ENCODE results near the gene KDF1. TPM values are rescaled to one million over a fixed set of nuclear protein-coding genes. Genes with fewer than 3 reads are reported as not detected.

The KDF1 gene
- total RNA-seq, 2 experiments from 2014 or later: 0.95 to 1.2 TPM

GRCh38 chr1:27007909-27008582 lies 47.8 kb upstream of the KDF1 start:
- Mint-ChIP-seq H3K27me3 (peaks cover 40% of the 10 kb centered on the region), H3K9me3 (no peaks in the 10 kb centered on the region), H3K4me1 (ENCODE audit: low read depth) (peaks cover 3% of the 10 kb centered on the region), H3K27ac (no peak overlapping the region), H3K4me3 (no peak overlapping the region), H3K36me3 (ENCODE audit: low read depth) (no peaks in the 10 kb centered on the region)
- no peak for ATAC-seq (ENCODE audit: poor library complexity)
- peaks cover 13% of the 10 kb centered on the region for H3K4me1 ChIP-seq (ENCODE audit: insufficient read depth, low read length)
- H3K4me3 ChIP-seq (ENCODE audit: low read length): no peak overlapping the region
- ChIA-PET CTCF (no interaction called here), POLR2A (no interaction called here)
- peaks cover 0 to 6% of the 10 kb centered on the region in 2 experiments for H3K9me3 ChIP-seq (ENCODE audit: control insufficient read depth in 1 of 2, insufficient read depth in 1 of 2, low read length in 2 of 2)
- peaks cover 18 to 22% of the 10 kb centered on the region in 2 experiments for H3K27me3 ChIP-seq (ENCODE audit: control insufficient read depth in 1 of 2, insufficient read depth in 2 of 2, low read length in 2 of 2)
- H3K27ac ChIP-seq (ENCODE audit: low read depth in 1 of 2, low read length in 2 of 2): no peak overlapping the region
- TF ChIP-seq CTCF (IDR thresholded peaks at IDR 0.05): no peak
- no peak for DNase-seq
- intact Hi-C loops (cut with DNase I, micrococcal nuclease): no loop called here
- H3K36me3 ChIP-seq (ENCODE audit: insufficient read depth, low read length): no peaks in the 10 kb centered on the region

- Mint-ChIP-seq H3K36me3 (ENCODE audit: low read depth) (no peaks in the 10 kb centered on the region), H3K27ac (no peak overlapping the region), H3K9me3 (no peaks in the 10 kb centered on the region), H3K4me1 (ENCODE audit: low read depth) (no peaks in the 10 kb centered on the region), H3K27me3 (peaks cover 29% of the 10 kb centered on the region), H3K4me3 (no peak overlapping the region)
- POLR2A ChIA-PET: no interaction called here
- CTCF ChIA-PET: no interaction called here
- Histone ChIP-seq H3K27ac (ENCODE audit: low read depth in 1 of 2, low read length in 2 of 2) (no peak overlapping the region), H3K27me3 (ENCODE audit: control insufficient read depth in 1 of 2, insufficient read depth in 2 of 2, low read length in 2 of 2) (peaks cover 8 to 11% of the 10 kb centered on the region in 2 experiments), H3K4me3 (ENCODE audit: low read length) (no peak overlapping the region), H3K36me3 (ENCODE audit: insufficient read depth, low read length) (no peaks in the 10 kb centered on the region), H3K4me1 (ENCODE audit: insufficient read depth, low read length) (no peaks in the 10 kb centered on the region), H3K9me3 (ENCODE audit: control insufficient read depth in 1 of 2, insufficient read depth in 1 of 2, low read length in 2 of 2) (no peaks in the 10 kb centered on the region)
- TF ChIP-seq CTCF (IDR thresholded peaks at IDR 0.05): no peak
- no peak for DNase-seq
- no peak for ATAC-seq (ENCODE audit: poor library complexity)
- intact Hi-C loops (cut with DNase I, micrococcal nuclease): no loop called here
These were observed 46.4 kb upstream of the KDF1 start for GRCh38 chr1:27006683-27007082.

- ATAC-seq (ENCODE audit: poor library complexity) (no peak), DNase-seq (no peak)
- Mint-ChIP-seq H3K27ac (no peak overlapping the region), H3K4me3 (no peak overlapping the region), H3K9me3 (no peaks in the 10 kb centered on the region), H3K27me3 (peaks cover 23% of the 10 kb centered on the region), H3K36me3 (ENCODE audit: low read depth) (no peaks in the 10 kb centered on the region), H3K4me1 (ENCODE audit: low read depth) (no peaks in the 10 kb centered on the region)
- POLR2A ChIA-PET: no interaction called here
- intact Hi-C loops (cut with DNase I, micrococcal nuclease): loop anchor here in 1 of 2 experiments (2.0 kb wide), 1 partner anchor 87 kb away; no protein-coding TSS in a partner anchor
- Histone ChIP-seq H3K36me3 (ENCODE audit: insufficient read depth, low read length) (no peaks in the 10 kb centered on the region), H3K4me1 (ENCODE audit: insufficient read depth, low read length) (no peaks in the 10 kb centered on the region), H3K27ac (ENCODE audit: low read depth in 1 of 2, low read length in 2 of 2) (no peak overlapping the region), H3K9me3 (ENCODE audit: control insufficient read depth in 1 of 2, insufficient read depth in 1 of 2, low read length in 2 of 2) (no peaks in the 10 kb centered on the region), H3K4me3 (ENCODE audit: low read length) (no peak overlapping the region), H3K27me3 (ENCODE audit: control insufficient read depth in 1 of 2, insufficient read depth in 2 of 2, low read length in 2 of 2) (peaks cover 0 to 6% of the 10 kb centered on the region in 2 experiments)
- TF ChIP-seq CTCF (IDR thresholded peaks at IDR 0.05): no peak
- CTCF ChIA-PET: no interaction called here
These were observed 45.6 kb upstream of the KDF1 start for GRCh38 chr1:27005648-27006496.
